ENCODE results near the gene ATOX1. TPM values are rescaled to one million over a fixed set of nuclear protein-coding genes. Genes with fewer than 3 reads are reported as not detected.

ATOX1 gene
- total and polyA plus RNA-seq, 2 of the 4 experiments (the other 2 are of a cell fraction), result 56.3 to 360 TPM

- Histone ChIP-seq H2AFZ (replicated peaks; ENCODE audit: low read length, poor library complexity) (peak overlapping the region; percentile 69), H3K9me1 (ENCODE audit: insufficient read depth, low read length) (peaks cover 12% of the 10 kb centered on the region), H3K4me2 (ENCODE audit: low read depth, low read length) (peak overlapping the region; percentile 9; the same call in 1 of the 2 replicates), H3K9me3 (ENCODE audit: control insufficient read depth, insufficient read depth, low read length) (no peaks in the 10 kb centered on the region), H3K36me3 (ENCODE audit: control insufficient read depth, insufficient read depth, low read length) (peaks cover 12% of the 10 kb centered on the region), H4K20me1 (ENCODE audit: insufficient read depth, low read length) (0 out of 2 replicates have a peak, but pooled peaks cover 4% of the 10 kb centered on the region), H3K4ac (ENCODE audit: low read depth, low read length) (peak overlapping the region; percentile 78), H3K27ac (ENCODE audit: insufficient read depth, low read length) (peak overlapping the region; percentile 55), H4K5ac (ENCODE audit: low read depth, low read length) (no peak overlapping the region; the same call in 1 of the 2 replicates), H2BK15ac (ENCODE audit: low read depth, low read length) (peak overlapping the region; percentile 26; the same call in 2 of the 3 replicates), H2BK20ac (ENCODE audit: low read depth, low read length) (peak overlapping the region; percentile 44), H3K18ac (ENCODE audit: low read depth, low read length) (peak overlapping the region; percentile 20; the same call in 1 of the 2 replicates), H4K8ac (ENCODE audit: low read depth in 2 of 2, low read length in 2 of 2) (peak overlapping the region in 1 of 2 experiments; percentile 69; a peak in 2 of 4 replicates), H3K56ac (ENCODE audit: extremely low read depth, insufficient read depth, low read length) (peak overlapping the region; percentile 20), H3K4me1 (ENCODE audit: control insufficient read depth, insufficient read depth, low read length) (peaks cover 17% of the 10 kb centered on the region), H4K91ac (ENCODE audit: insufficient read depth, low read depth, low read length) (peak overlapping the region; percentile 68), H2AK5ac (ENCODE audit: low read depth, low read length) (peak overlapping the region; percentile 37), H3K23ac (ENCODE audit: low read depth, low read length) (peak overlapping the region; percentile 40), H3K4me3 (ENCODE audit: insufficient read depth, low read depth, low read length) (no peak overlapping the region), H3K79me1 (ENCODE audit: low read depth in 1 of 2, low read length in 2 of 2) (peaks cover 11 to 45% of the 10 kb centered on the region in 2 experiments), H2BK120ac (ENCODE audit: low read depth, low read length) (peak overlapping the region; percentile 54; the same call in 1 of the 2 replicates), H2BK5ac (ENCODE audit: low read depth, low read length, poor library complexity, severe bottlenecking) (peak overlapping the region; percentile 86), H2AK9ac (replicated peaks; ENCODE audit: low read depth, low read length, poor library complexity) (peak overlapping the region; percentile 90), H3K9ac (ENCODE audit: low read depth, low read length) (no peak overlapping the region), H3K14ac (replicated peaks; ENCODE audit: low read depth, low read length) (peak overlapping the region; percentile 72), H3K27me3 (ENCODE audit: control insufficient read depth, insufficient read depth, low read length) (no peaks in the 10 kb centered on the region)
- in situ Hi-C loops (cut with MboI; ENCODE audit: low sequenced_read_pairs) (loop anchor here (5.0 to 10.0 kb wide), 3 partner anchors 270 to 600 kb away; partner anchors contain the start of gene SLC36A1), dilution Hi-C loops (cut with HindIII; ENCODE audit: low sequenced_read_pairs, unreplicated experiment) (no loop called here), intact Hi-C loops (cut with micrococcal nuclease) (no loop called here)
- WGBS, 2 experiments (ENCODE audit: extremely low coverage in 2 of 2, insufficient read length in 1 of 2), result 45% methylated on average over 4 of the region's 7 CpGs; no CpG with 5 or more reads in 1 of the 2 experiments
- peak; percentile 16 for ATAC-seq (ENCODE audit: low read depth)
- POLR2A ChIA-PET (ENCODE audit: unreplicated experiment), result interaction anchor here (0.5 kb wide), 1 partner anchor 28 kb away, joined by 4 read pairs; no protein-coding TSS in a partner anchor
- peak; percentile 81 for DNase-seq
- CTCF ChIA-PET, result interaction anchor here (1.2 kb wide), 1 partner anchor 86 kb away, joined by 4 read pairs; no protein-coding TSS in a partner anchor
- no TSS peak for BruUV-seq (replicated peaks)
- peak; percentile 62 for TF ChIP-seq BHLHE40 (IDR thresholded peaks at IDR 0.05; ENCODE audit: low read depth, low read length)
- TF ChIP-seq SMC3 (IDR thresholded peaks at IDR 0.05; ENCODE audit: low read depth, low read length), result no peak
- TF ChIP-seq MAZ (IDR thresholded peaks at IDR 0.05; ENCODE audit: borderline replicate concordance, low read depth, low read length), result no peak
- no peak for TF ChIP-seq USF2 (IDR thresholded peaks at IDR 0.05; ENCODE audit: low read depth, low read length)
- TF ChIP-seq MAFK (IDR thresholded peaks at IDR 0.05; ENCODE audit: low read depth, low read length), result no peak
- TF ChIP-seq ELK1 (IDR thresholded peaks at IDR 0.05; ENCODE audit: borderline replicate concordance, low read depth, low read length), result no peak
- TF ChIP-seq CTCF (conservative IDR thresholded peaks at IDR 0.05; ENCODE audit: low read depth, low read length), result no peak; the same call in 1 of the 2 replicates
- no peak for TF ChIP-seq NFE2L2 (IDR thresholded peaks at IDR 0.05; ENCODE audit: low read depth, low read length)
- no peak for TF ChIP-seq RCOR1 (IDR thresholded peaks at IDR 0.05; ENCODE audit: insufficient replicate concordance, low read length)
- no peak for TF ChIP-seq POLR2A (IDR thresholded peaks at IDR 0.05; ENCODE audit: low read depth, low read length)
- peak; percentile 13; the same call in 1 of the 2 replicates for TF ChIP-seq FOS (IDR thresholded peaks at IDR 0.05; ENCODE audit: low read depth, low read length)
- TF ChIP-seq RAD21 (IDR thresholded peaks at IDR 0.05; ENCODE audit: low read length), result no peak
- no peak for TF ChIP-seq RFX5 (IDR thresholded peaks at IDR 0.05; ENCODE audit: low read depth, low read length)
- TF ChIP-seq CEBPB (IDR thresholded peaks at IDR 0.05; ENCODE audit: low read depth, low read length), result peak; percentile 84
These were observed 13.2 kb downstream of the ATOX1 start for GRCh38 chr5:151745071-151745705.

Data from IMR-90 (cell line).